Coronary artery (tissue), 2 donors: ENCODE measurements around the gene RDH8.

Experiments
- DNase-seq: peaks from one replicate; pipeline ENCODE4 v3.0.0-alpha.2; 2017; ENCODE audit warnings: low spot score
- H3K27ac ChIP-seq, 2 donors: fragments of 200-600 bp; sonication (generic); one replicate each; pipeline ENCODE4 v1.5.1; 2016 to 2019
- H3K4me3 ChIP-seq: fragments of 200-600 bp; sonication (generic); 2 replicates; pipeline ENCODE4 v1.5.1; 2016; ENCODE audit warnings: mild to moderate bottlenecking, moderate library complexity
- CTCF ChIP-seq: fragments of 200-600 bp; sonication (generic); IDR thresholded peaks from one replicate; pipeline ENCODE4 v1.5.1; 2019; ENCODE audit warnings: antibody characterized with exemption

The RDH8 gene

DNA sequence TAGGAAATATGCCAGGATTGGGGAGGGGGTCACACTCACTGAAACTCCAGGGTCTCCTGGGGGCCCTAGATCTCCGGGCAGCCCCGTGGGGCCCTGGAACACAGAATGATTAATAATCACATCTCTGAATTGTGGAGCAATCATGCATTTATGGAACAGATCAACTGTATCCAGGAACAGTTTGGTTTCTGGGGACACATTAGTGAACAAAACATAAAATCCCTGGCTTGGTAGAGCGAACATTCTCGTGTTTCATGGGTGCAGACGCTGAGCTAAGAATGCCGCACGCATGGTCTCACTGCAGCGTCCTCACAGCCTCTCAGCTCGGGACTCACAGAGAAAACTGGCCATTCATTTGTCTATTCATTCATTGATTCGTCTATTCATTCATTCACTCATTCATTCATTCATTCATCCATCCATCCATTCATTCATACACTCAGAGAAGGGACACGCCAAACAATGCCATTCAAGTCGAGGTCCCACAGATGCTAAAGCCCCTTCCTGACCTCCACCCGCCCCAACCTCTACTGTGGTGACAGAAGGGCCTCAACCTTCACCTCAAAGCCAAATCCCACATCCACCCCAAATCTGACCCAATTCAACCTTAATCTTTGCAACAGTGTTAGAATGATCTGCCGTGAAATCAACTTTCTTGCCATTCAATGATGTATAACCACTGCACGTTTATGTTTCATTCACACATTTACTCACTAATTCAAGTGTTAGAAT, 42.0 kb upstream of the RDH8 start:
- TF ChIP-seq CTCF = no peak
- Histone ChIP-seq H3K27ac (no peak overlapping the region), H3K4me3 (no peak overlapping the region)
- DNase-seq = no peak

DNA sequence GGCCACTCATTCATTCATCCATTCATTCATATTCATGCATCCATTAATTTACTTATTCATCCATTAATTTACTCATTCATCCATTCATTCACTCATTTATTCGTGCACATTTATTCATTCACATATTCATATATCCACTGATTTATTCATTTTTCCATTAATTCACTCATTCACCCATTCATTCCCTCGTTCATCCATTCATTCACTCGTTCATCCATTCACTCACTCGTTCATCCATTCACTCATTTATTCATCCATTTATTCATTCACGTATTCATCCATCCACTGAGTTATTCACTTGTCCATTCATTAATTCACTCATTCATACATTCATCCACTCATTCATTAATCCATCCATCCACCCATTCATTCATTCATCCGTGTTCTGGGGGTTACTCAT, 41.2 kb upstream of the RDH8 start:
- H3K4me3 ChIP-seq = no peak overlapping the region
- no peak for DNase-seq
- no peak overlapping the region for H3K27ac ChIP-seq
- TF ChIP-seq CTCF = no peak

- DNase-seq = no peak
- Histone ChIP-seq H3K27ac (no peak overlapping the region), H3K4me3 (no peak overlapping the region)
- TF ChIP-seq CTCF = no peak
Observed at GRCh38 chr19:9981406-9982260, 31.6 kb upstream of the RDH8 start.

DNA sequence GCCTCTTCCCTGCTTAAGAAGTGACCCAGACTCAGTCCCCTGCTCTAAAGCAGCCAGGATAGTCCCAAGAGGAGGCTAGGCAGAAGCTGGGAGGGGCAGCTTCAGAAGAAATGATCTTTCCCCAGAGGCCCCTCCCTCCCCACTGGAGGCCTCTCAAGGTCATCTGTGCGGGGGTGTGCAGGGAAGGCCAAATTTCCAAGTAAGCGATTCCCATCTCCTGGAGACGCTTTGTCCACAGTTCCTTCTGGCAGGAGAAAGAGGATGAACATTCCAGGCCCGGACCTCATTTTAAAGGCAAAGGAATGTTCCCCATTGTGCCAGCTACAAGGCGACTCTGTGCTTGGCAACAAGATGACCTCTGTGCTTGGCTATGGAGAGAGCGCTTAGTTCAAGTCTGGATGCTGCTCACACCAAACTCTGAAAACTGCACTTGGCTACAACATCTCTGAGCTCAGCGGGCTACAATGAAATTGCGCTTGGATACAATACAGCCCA, 26.4 kb upstream of the RDH8 start:
- no peak for DNase-seq
- no peak for TF ChIP-seq CTCF
- Histone ChIP-seq H3K27ac (peak overlapping the region in 1 of 2 donors; percentile 56), H3K4me3 (no peak overlapping the region)

- H3K4me3 ChIP-seq = no peak overlapping the region
- DNase-seq = no peak
- no peak overlapping the region for H3K27ac ChIP-seq
- no peak for TF ChIP-seq CTCF
Observed at GRCh38 chr19:9989504-9989903, 23.8 kb upstream of the RDH8 start.

GRCh38 chr19:9991425-9992191, 21.7 kb upstream of the RDH8 start:
- TF ChIP-seq CTCF = no peak
- DNase-seq = no peak
- H3K4me3 ChIP-seq = no peak overlapping the region
- no peak overlapping the region for H3K27ac ChIP-seq
